LNCaP clone FGC (cell line): ENCODE measurements around the gene COTL1.

Experiments used
- DNase-seq: peaks from one replicate; pipeline ENCODE4 v3.0.0-alpha.2; 2011; ENCODE audit warnings: low read depth
- H3K4me3 ChIP-seq: 2 replicates; pipeline ENCODE4 v1.5.1; 2011; ENCODE audit warnings: mild to moderate bottlenecking, low read depth, low read length, control low read depth
- CTCF ChIP-seq: IDR thresholded peaks from 2 replicates; pipeline ENCODE4 v1.5.1; 2012; ENCODE audit warnings: mild to moderate bottlenecking; ENCODE audit not compliant: control insufficient read depth, insufficient read depth; ENCODE audit errors: extremely low read depth

The COTL1 gene

DNA sequence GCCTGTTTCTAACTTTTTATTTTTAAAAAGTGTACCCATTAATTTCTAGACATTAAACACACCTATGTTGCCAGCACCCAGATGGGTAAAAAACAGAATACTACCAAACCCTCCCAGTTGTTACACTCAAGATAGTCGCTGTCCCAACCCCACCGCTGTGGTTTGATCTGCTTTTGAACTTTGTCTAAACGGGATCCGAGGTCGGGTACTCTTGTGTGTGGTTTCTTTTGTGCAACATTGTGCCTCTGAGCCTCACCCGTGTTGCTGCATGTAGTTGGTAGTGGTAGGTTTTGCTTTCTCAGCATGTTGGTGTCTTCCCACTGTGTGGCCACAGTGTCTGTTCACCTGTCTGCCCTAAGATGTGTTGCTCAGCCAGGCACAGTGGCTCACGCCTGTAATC, 34.7 kb upstream of the COTL1 start:
- no peak overlapping the region for H3K4me3 ChIP-seq
- no peak for TF ChIP-seq CTCF
- no peak for DNase-seq

DNA sequence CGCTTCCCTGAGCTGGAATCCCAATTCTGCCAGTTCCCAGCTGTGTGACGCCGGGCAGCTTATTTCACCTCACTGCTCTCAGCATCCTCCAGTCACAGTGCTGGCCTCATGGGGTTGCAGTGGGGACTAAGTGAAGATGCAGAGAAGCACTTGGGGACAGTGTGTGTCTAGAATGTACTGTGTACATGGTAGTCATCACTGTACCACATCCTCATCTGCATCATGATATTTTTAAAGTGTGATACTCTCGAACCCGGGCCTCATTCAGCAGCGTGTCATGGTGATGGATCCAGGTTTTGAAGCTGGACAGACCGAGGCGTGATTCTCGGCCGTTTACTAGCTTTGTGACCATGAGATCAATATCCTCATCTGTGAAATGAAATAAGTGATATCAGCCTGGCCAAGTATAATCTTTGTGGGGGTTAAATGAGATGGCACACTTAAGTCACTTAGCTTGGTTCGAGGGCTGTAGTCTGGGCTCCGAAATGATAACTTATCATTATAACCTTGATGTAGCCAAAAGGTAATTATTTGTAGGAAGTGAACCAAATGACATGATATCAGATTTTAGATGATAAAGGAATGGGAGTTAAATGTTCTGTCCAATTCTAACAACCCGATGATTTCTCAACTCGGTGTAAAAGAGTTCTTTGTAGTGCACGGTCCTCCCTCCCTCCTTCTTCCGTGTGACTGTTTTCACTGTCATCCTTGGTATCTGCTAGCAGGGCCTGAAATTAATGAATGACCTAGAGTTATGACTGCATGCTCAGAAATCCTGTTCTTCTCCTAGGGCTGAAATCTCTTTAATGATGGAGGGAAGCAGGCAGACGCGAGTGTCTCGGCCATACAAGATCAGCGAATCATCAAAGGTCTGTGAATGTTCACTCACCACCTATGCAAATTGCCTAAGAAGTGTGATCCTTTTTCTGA, 32.4 kb upstream of the COTL1 start:
- DNase-seq: no peak
- no peak for TF ChIP-seq CTCF
- no peak overlapping the region for H3K4me3 ChIP-seq

- no peak for DNase-seq
- TF ChIP-seq CTCF: no peak
- H3K4me3 ChIP-seq: peak overlapping the region; percentile 81
Measured at GRCh38 chr16:84649511-84649861, 31.6 kb upstream of the COTL1 start.

DNA sequence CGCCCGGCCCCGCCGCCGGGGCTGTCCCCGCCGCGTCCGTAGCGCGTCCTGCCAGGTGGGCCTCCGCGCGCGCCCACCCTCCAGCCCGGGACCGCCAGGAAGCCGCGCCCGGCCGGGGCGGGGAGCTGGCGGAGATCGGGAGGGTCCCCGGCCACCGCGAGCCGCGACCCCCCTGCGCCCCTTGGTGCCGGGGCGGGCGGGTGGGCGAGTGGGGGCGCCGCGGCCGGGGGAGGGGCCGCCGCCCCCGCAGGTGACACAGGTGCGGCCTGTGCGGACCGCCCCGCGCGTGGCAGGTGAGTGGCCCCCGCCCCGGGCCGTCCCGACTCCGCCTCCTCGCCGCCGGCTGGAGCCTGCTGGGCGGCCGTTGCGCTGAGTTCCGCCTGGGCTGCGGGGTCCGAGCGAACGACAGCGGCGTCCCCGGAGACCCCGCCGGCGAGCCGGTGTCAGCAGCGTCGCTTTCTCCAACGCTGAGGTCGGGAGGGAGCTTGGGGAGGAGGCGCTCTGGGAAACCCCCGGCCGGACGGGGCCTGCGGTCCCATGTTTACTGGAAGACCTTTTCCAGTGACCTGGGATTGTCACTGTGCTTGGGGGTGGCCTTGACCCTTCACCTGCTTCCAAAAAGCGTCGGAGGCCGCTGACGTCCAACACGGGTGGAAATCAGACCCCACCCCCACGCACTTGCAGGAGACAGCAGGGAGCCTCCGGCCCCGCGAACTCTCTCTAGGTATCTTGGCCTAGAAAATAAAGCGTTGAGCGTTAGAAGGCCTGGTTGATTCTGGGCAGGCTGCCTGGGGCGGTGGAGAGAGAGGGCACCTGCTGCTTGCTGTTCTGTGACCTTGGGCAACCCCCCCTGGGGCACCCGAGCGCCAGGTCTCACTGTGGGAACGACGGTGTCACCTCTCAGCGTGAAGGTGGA, 31.0 kb upstream of the COTL1 start:
- peak overlapping the region; percentile 81 for H3K4me3 ChIP-seq
- DNase-seq: no peak
- TF ChIP-seq CTCF: no peak

- peak within 1 kb of the TSS; percentile 81 for H3K4me3 ChIP-seq
- no peak for DNase-seq
- TF ChIP-seq CTCF: no peak
Measured at GRCh38 chr16:84647828-84648594, 30.1 kb upstream of the COTL1 start, which contains the start of gene KLHL36. KLHL36 (plus strand) TSS chr16:84648511; CDS start chr16:84650868, 2,357 bp downstream.

- no peak for DNase-seq
- H3K4me3 ChIP-seq: no peak overlapping the region
- TF ChIP-seq CTCF: no peak
Measured at GRCh38 chr16:84643674-84644073, 25.8 kb upstream of the COTL1 start.
